Bronchial epithelial cell (primary cell): ENCODE results near the gene DENND2D. TPM values are rescaled to one million over a fixed set of nuclear protein-coding genes. Genes with fewer than 3 reads are reported as not detected.

Experiments
- DNase-seq: peaks from one replicate; pipeline ENCODE4 v3.0.0-alpha.2; 2010; ENCODE audit warnings: low read depth
- FAIRE-seq: peaks from 2 replicates; lab custom pipeline; 2011; peaks lifted over from hg19 to GRCh38; lab: Jason Lieb, UNC
- H3K27me3 ChIP-seq: 2 replicates; pipeline ENCODE4 v1.5.1; 2011; ENCODE audit warnings: low read length; ENCODE audit not compliant: control insufficient read depth, insufficient read depth
- H3K36me3 ChIP-seq: 2 replicates; pipeline ENCODE4 v1.5.1; 2011; ENCODE audit warnings: low read length; ENCODE audit not compliant: control insufficient read depth, insufficient read depth
- H3K4me3 ChIP-seq: 2 replicates; pipeline ENCODE4 v1.5.1; 2011; ENCODE audit warnings: mild to moderate bottlenecking, low read depth, low read length, control low read depth
- total RNA-seq: library from RNA; depleted of rRNA; stranded (reverse); fragments of >200 nt; gene quantifications from 2 replicates; pipeline ENCODE4 v1.2.1, GENCODE V29; 2014
- TF ChIP-seq, protein P1 (sequence below): IDR thresholded peaks from 2 replicates; pipeline ENCODE4 v1.5.1; 2011; ENCODE audit warnings: mild to moderate bottlenecking, moderate library complexity, low read length, control low read depth, inconsistent platforms; ENCODE audit not compliant: insufficient read depth, severe bottlenecking

DENND2D gene
- total RNA-seq, 1 donor from 2014 or later: 23.7 TPM

GRCh38 chr1:111184663-111185062, 15.8 kb downstream of the DENND2D start:
- H3K27me3 ChIP-seq: no peaks in the 10 kb centered on the region
- FAIRE-seq (no peak), DNase-seq (no peak)
- peaks cover 7% of the 10 kb centered on the region for H3K36me3 ChIP-seq
- TF ChIP-seq, protein P1, sequence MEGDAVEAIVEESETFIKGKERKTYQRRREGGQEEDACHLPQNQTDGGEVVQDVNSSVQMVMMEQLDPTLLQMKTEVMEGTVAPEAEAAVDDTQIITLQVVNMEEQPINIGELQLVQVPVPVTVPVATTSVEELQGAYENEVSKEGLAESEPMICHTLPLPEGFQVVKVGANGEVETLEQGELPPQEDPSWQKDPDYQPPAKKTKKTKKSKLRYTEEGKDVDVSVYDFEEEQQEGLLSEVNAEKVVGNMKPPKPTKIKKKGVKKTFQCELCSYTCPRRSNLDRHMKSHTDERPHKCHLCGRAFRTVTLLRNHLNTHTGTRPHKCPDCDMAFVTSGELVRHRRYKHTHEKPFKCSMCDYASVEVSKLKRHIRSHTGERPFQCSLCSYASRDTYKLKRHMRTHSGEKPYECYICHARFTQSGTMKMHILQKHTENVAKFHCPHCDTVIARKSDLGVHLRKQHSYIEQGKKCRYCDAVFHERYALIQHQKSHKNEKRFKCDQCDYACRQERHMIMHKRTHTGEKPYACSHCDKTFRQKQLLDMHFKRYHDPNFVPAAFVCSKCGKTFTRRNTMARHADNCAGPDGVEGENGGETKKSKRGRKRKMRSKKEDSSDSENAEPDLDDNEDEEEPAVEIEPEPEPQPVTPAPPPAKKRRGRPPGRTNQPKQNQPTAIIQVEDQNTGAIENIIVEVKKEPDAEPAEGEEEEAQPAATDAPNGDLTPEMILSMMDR: no peak
- no peak overlapping the region for H3K4me3 ChIP-seq

DNA sequence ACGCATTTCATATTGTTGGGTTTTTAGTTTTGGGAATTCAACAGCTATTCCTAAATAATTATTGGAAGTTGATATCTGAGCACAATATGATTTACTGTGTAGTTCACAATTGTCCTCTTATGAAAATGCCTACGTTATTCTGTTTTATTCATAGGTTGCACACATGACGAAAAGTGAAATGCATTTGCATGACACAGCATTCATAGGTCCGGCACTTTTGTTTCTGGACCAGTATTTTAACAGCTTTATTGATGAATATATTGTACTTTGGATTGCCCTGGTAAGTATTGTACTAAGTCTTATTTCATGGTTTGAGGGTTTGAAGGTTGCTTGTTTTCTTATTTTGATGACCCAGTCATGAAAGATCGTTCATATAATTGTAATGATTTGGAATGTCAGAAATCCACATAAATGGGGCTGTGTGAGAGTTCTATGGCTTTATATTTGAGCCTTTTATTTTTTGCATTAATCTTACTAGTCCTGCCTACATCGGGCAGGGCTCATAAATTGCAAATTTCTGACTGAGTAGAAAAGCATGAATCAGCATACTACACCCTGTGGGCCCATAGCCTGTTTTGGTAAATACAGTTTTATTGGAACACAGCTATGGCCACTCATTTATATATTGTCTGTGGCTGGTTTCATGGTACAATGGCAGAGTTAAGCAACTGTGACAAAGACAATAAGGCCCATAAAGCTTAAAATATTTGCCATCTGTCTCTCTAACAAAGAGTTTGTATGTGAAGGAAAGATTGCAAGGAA, 17.0 kb downstream of the DENND2D start:
- DNase-seq: no peak
- no peak overlapping the region for H3K4me3 ChIP-seq
- H3K27me3 ChIP-seq: no peaks in the 10 kb centered on the region
- FAIRE-seq: no peak
- peaks cover 5% of the 10 kb centered on the region for H3K36me3 ChIP-seq
- TF ChIP-seq, protein P1: no peak

DNA sequence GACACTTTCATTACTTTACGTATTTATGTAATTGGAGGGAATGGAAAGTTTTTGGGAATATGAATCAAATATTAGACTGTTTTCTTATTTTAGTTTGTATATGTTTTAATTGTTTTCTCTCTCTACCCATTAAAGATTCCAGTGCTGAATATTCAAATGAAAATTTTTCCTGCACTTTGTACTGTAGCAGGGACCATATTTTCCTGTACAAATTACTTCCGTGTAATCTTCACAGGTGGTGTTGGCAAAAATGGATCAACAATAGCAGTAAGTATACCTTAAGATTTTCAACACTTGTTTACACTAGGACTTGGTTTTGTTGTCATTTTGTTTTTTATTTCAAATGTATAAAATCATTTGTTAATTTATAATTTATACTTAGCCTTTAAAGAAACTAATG, 18.4 kb downstream of the DENND2D start:
- no peak for FAIRE-seq
- TF ChIP-seq, protein P1: no peak
- Histone ChIP-seq H3K36me3 (peaks cover 1% of the 10 kb centered on the region), H3K27me3 (no peaks in the 10 kb centered on the region), H3K4me3 (no peak overlapping the region)
- DNase-seq: no peak

- Histone ChIP-seq H3K27me3 (no peaks in the 10 kb centered on the region), H3K36me3 (no peaks in the 10 kb centered on the region), H3K4me3 (no peak overlapping the region)
- DNase-seq: no peak
- TF ChIP-seq, protein P1: no peak
- FAIRE-seq: no peak
Observed at GRCh38 chr1:111179968-111180533, 20.4 kb downstream of the DENND2D start.

DNA sequence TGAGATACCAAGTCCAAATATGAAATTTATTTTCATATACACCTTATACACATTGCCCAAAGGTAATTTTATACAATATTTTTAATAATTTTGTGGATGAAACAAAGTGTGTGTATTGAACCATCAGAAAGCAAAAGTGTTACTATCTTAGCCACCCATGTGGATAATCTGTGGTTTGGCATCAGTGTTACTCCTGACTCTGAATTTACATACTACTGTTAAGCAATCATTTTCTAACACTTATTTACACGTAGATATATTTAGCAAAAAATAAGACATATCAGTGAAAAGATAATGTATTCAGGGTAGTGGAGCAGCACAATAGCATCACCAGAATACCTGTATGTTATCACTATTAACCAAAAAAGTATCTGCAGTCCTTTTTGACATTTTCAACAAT, 23.8 kb downstream of the DENND2D start:
- TF ChIP-seq, protein P1: no peak
- no peak for DNase-seq
- no peak for FAIRE-seq
- Histone ChIP-seq H3K4me3 (no peak overlapping the region), H3K36me3 (peaks cover 4% of the 10 kb centered on the region), H3K27me3 (no peaks in the 10 kb centered on the region)

- DNase-seq: no peak
- TF ChIP-seq, protein P1: no peak
- Histone ChIP-seq H3K4me3 (no peak overlapping the region), H3K27me3 (no peaks in the 10 kb centered on the region), H3K36me3 (peaks cover 4% of the 10 kb centered on the region)
- FAIRE-seq: no peak
Observed at GRCh38 chr1:111175349-111175748, 25.1 kb downstream of the DENND2D start.
